HCT116 (cell line): ENCODE data around the gene GMDS.

Experiments
- ATF3 ChIP-seq: IDR thresholded peaks from 2 replicates; pipeline ENCODE4 v1.6.1; 2012
- CTCF ChIP-seq, 3 experiments: fragments of 200-600 bp in 1 of 3; sonication (generic) in 1 of 3; IDR thresholded peaks in 2 of 3; conservative IDR thresholded peaks in 1 of 3; 2 replicates each; pipeline ENCODE4 v1.5.1; 2012 to 2017; ENCODE audit warnings: low read depth in 2 of 3, low read length in 2 of 3, antibody characterized with exemption in 1 of 3, borderline replicate concordance in 1 of 3, control low read depth in 1 of 3, mild to moderate bottlenecking in 1 of 3, mixed read lengths in 1 of 3, mixed run types in 1 of 3, moderate library complexity in 1 of 3; ENCODE audit not compliant: insufficient read depth in 1 of 3
- POLR2A ChIP-seq: IDR thresholded peaks from 2 replicates; pipeline ENCODE4 v1.7.0; 2011; ENCODE audit warnings: borderline replicate concordance; ENCODE audit not compliant: insufficient read depth, insufficient read length; ENCODE audit errors: extremely low read depth

- TF ChIP-seq POLR2A (no peak), ATF3 (no peak), CTCF (IDR thresholded peaks at IDR 0.05 in 2 of 3, conservative IDR thresholded peaks at IDR 0.05 in 1 of 3; ENCODE audit: borderline replicate concordance in 1 of 3, insufficient read depth in 1 of 3, low read depth in 2 of 3, low read length in 2 of 3) (no peak)
Measured at GRCh38 chr6:1864496-1864895, 380.9 kb downstream of the GMDS start.
